Measurements from ENCODE around the gene TMEM126B.

GRCh38 chr11:85685125-85685819 is 56.9 kb downstream of the TMEM126B start:
- TF ChIP-seq GATA2 (IDR thresholded peaks at IDR 0.05; ENCODE audit: low read depth, low read length) (no peak), GATA3 (IDR thresholded peaks at IDR 0.05; ENCODE audit: low read depth, low read length) (no peak)
